ENCODE results near the gene BCL2L11. TPM values are rescaled to one million over a fixed set of nuclear protein-coding genes. Genes with fewer than 3 reads are reported as not detected.

BCL2L11 gene
- total RNA-seq, 1 donor from 2014 or later, result 19.3 TPM

DNA sequence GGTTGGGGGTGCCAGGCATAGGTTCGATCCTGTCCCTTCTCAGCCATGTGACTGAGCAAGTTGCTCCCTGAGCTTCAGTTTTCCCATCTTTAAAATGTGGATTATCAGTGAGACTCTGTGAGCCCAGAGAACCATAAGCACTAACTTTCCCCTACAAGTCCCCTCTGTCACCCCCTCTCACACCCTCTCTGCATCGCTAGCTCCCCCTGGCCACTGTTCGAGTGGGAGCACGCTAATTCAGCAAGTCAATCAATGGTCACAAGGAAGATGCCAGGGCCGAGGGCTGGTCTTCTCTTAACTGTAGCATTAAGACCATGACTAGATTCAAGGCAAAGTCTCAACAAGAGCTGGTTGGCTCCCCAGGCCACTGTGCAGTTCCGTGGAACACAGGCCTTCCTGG, 66.2 kb downstream of the BCL2L11 start:
- Histone ChIP-seq H3K9ac (ENCODE audit: low read length) (no peak overlapping the region), H3K27me3 (ENCODE audit: insufficient read depth, low read length) (no peaks in the 10 kb centered on the region), H3K36me3 (ENCODE audit: insufficient read depth, low read length) (no peaks in the 10 kb centered on the region), H2AFZ (ENCODE audit: low read depth, low read length) (no peak overlapping the region), H3K4me2 (ENCODE audit: low read length) (no peak overlapping the region), H3K4me1 (ENCODE audit: insufficient read depth, low read length) (no peaks in the 10 kb centered on the region), H3K4me3 (ENCODE audit: insufficient read depth, low read depth, low read length) (no peak overlapping the region), H3K27ac (ENCODE audit: low read depth, low read length) (no peak overlapping the region), H4K20me1 (ENCODE audit: insufficient read depth, low read length) (no peaks in the 10 kb centered on the region), H3K79me2 (ENCODE audit: insufficient read depth, low read length) (no peaks in the 10 kb centered on the region), H3K9me3 (ENCODE audit: insufficient read depth, low read depth, low read length) (no peaks in the 10 kb centered on the region)
- DNase-seq (ENCODE audit: low read depth) (no peak), FAIRE-seq (no peak)
- no peak overlapping the region for H3K4me3 Mint-ChIP-seq (ENCODE audit: unreplicated experiment)
- H3K4me1 Mint-ChIP-seq (ENCODE audit: low read depth, unreplicated experiment), result peaks cover 4% of the 10 kb centered on the region
- peaks cover 4% of the 10 kb centered on the region for H3K9me3 Mint-ChIP-seq (ENCODE audit: unreplicated experiment)
- H3K36me3 Mint-ChIP-seq (ENCODE audit: low read depth, unreplicated experiment), result no peaks in the 10 kb centered on the region
- TF ChIP-seq, protein P1, sequence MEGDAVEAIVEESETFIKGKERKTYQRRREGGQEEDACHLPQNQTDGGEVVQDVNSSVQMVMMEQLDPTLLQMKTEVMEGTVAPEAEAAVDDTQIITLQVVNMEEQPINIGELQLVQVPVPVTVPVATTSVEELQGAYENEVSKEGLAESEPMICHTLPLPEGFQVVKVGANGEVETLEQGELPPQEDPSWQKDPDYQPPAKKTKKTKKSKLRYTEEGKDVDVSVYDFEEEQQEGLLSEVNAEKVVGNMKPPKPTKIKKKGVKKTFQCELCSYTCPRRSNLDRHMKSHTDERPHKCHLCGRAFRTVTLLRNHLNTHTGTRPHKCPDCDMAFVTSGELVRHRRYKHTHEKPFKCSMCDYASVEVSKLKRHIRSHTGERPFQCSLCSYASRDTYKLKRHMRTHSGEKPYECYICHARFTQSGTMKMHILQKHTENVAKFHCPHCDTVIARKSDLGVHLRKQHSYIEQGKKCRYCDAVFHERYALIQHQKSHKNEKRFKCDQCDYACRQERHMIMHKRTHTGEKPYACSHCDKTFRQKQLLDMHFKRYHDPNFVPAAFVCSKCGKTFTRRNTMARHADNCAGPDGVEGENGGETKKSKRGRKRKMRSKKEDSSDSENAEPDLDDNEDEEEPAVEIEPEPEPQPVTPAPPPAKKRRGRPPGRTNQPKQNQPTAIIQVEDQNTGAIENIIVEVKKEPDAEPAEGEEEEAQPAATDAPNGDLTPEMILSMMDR (IDR thresholded peaks at IDR 0.05; ENCODE audit: insufficient read depth, low read depth, low read length), result no peak
- no peak for TF ChIP-seq EZH2 (IDR thresholded peaks at IDR 0.05; ENCODE audit: insufficient read depth, low read length)
- H3K27ac Mint-ChIP-seq (ENCODE audit: unreplicated experiment), result no peak overlapping the region
- H3K27me3 Mint-ChIP-seq (ENCODE audit: low read depth, unreplicated experiment), result peaks cover 24% of the 10 kb centered on the region

DNA sequence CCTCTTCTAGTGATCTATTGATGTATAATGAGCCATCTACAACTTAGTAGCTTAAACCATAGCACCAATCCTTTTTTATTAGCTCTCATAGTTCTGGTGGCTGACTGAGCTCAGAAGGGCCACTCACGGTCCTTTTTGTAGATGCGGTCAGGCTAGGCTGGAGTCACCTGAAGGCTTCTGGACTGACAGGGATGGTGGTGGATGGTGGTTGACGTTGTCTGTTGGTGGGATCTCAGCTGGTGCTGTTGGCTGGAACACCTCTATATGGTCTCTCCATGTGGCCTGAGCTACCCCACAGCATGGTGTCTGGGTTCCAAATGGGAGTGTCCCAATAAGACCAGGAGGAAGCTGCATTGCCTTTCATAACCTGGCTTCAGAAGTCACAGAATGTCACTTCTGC, 68.0 kb downstream of the BCL2L11 start:
- Mint-ChIP-seq H3K9me3 (ENCODE audit: unreplicated experiment) (peaks cover 4% of the 10 kb centered on the region), H3K27ac (ENCODE audit: unreplicated experiment) (no peak overlapping the region), H3K4me3 (ENCODE audit: unreplicated experiment) (no peak overlapping the region), H3K27me3 (ENCODE audit: low read depth, unreplicated experiment) (peaks cover 24% of the 10 kb centered on the region), H3K4me1 (ENCODE audit: low read depth, unreplicated experiment) (peaks cover 6% of the 10 kb centered on the region), H3K36me3 (ENCODE audit: low read depth, unreplicated experiment) (no peaks in the 10 kb centered on the region)
- H3K27me3 ChIP-seq (ENCODE audit: insufficient read depth, low read length), result no peaks in the 10 kb centered on the region
- no peak overlapping the region for H2AFZ ChIP-seq (ENCODE audit: low read depth, low read length)
- H3K4me3 ChIP-seq (ENCODE audit: insufficient read depth, low read depth, low read length), result no peak overlapping the region
- H3K27ac ChIP-seq (ENCODE audit: low read depth, low read length), result no peak overlapping the region
- DNase-seq (ENCODE audit: low read depth) (no peak), FAIRE-seq (no peak)
- no peak overlapping the region for H3K4me2 ChIP-seq (ENCODE audit: low read length)
- H4K20me1 ChIP-seq (ENCODE audit: insufficient read depth, low read length), result no peaks in the 10 kb centered on the region
- no peaks in the 10 kb centered on the region for H3K36me3 ChIP-seq (ENCODE audit: insufficient read depth, low read length)
- no peak overlapping the region for H3K9ac ChIP-seq (ENCODE audit: low read length)
- H3K79me2 ChIP-seq (ENCODE audit: insufficient read depth, low read length), result no peaks in the 10 kb centered on the region
- H3K4me1 ChIP-seq (ENCODE audit: insufficient read depth, low read length), result no peaks in the 10 kb centered on the region
- no peaks in the 10 kb centered on the region for H3K9me3 ChIP-seq (ENCODE audit: insufficient read depth, low read depth, low read length)
- no peak for TF ChIP-seq EZH2 (IDR thresholded peaks at IDR 0.05; ENCODE audit: insufficient read depth, low read length)
- TF ChIP-seq, protein P1 (IDR thresholded peaks at IDR 0.05; ENCODE audit: insufficient read depth, low read depth, low read length), result no peak

DNA sequence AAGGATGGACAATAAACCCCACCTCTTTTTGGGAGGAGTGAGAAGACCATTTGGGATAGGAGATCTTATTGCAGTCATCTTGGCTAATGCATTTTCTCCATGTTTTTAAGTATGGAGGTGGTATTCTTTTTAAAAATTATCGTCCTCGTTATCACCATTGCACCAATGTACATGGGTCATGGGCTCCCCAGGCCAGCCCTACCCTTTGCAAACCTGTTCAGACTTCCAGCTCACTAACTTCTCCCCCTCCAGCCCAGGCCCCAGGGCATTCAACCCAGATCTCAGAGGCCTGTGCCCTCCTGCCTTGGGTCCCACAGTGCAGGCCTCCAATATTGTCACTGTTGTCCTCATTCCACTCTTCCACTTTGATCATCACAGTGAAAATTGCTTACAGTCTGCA, 68.4 kb downstream of the BCL2L11 start:
- Histone ChIP-seq H3K4me2 (ENCODE audit: low read length) (no peak overlapping the region), H3K27ac (ENCODE audit: low read depth, low read length) (no peak overlapping the region), H4K20me1 (ENCODE audit: insufficient read depth, low read length) (no peaks in the 10 kb centered on the region), H3K9me3 (ENCODE audit: insufficient read depth, low read depth, low read length) (no peaks in the 10 kb centered on the region), H2AFZ (ENCODE audit: low read depth, low read length) (no peak overlapping the region), H3K4me3 (ENCODE audit: insufficient read depth, low read depth, low read length) (no peak overlapping the region), H3K4me1 (ENCODE audit: insufficient read depth, low read length) (no peaks in the 10 kb centered on the region), H3K36me3 (ENCODE audit: insufficient read depth, low read length) (no peaks in the 10 kb centered on the region), H3K79me2 (ENCODE audit: insufficient read depth, low read length) (no peaks in the 10 kb centered on the region), H3K9ac (ENCODE audit: low read length) (no peak overlapping the region), H3K27me3 (ENCODE audit: insufficient read depth, low read length) (no peaks in the 10 kb centered on the region)
- TF ChIP-seq EZH2 (IDR thresholded peaks at IDR 0.05; ENCODE audit: insufficient read depth, low read length), result no peak
- TF ChIP-seq, protein P1 (IDR thresholded peaks at IDR 0.05; ENCODE audit: insufficient read depth, low read depth, low read length), result no peak
- Mint-ChIP-seq H3K9me3 (ENCODE audit: unreplicated experiment) (peaks cover 4% of the 10 kb centered on the region), H3K4me1 (ENCODE audit: low read depth, unreplicated experiment) (peaks cover 6% of the 10 kb centered on the region), H3K27ac (ENCODE audit: unreplicated experiment) (no peak overlapping the region), H3K4me3 (ENCODE audit: unreplicated experiment) (no peak overlapping the region), H3K36me3 (ENCODE audit: low read depth, unreplicated experiment) (no peaks in the 10 kb centered on the region), H3K27me3 (ENCODE audit: low read depth, unreplicated experiment) (peaks cover 23% of the 10 kb centered on the region)
- no peak for FAIRE-seq
- no peak for DNase-seq (ENCODE audit: low read depth)

Measured in astrocyte (in vitro differentiated cells and primary cell).